GM12878 (cell line): ENCODE data around the gene DPP9. TPM values are rescaled to one million over a fixed set of nuclear protein-coding genes. Genes with fewer than 3 reads are reported as not detected.

Experiments
- MLLT1 ChIP-seq: fragments of 450-650 bp; IDR thresholded peaks from 2 replicates; pipeline ENCODE4 v1.6.1; 2016; ENCODE audit warnings: mild to moderate bottlenecking
- RB1 ChIP-seq: fragments of 450-650 bp; formaldehyde crosslinking; IDR thresholded peaks from 2 replicates; pipeline ENCODE4 v1.6.1; 2017; ENCODE audit warnings: mild to moderate bottlenecking, borderline replicate concordance
- SIX5 ChIP-seq: IDR thresholded peaks from 2 replicates; pipeline ENCODE4 v1.6.1; 2011; ENCODE audit warnings: mild to moderate bottlenecking, low read depth, low read length, moderate library complexity; ENCODE audit not compliant: severe bottlenecking
- SP1 ChIP-seq: IDR thresholded peaks from one replicate; pipeline ENCODE4 v1.6.1; 2011; ENCODE audit warnings: low read depth, low read length
- STAT1 ChIP-seq: fragments of 450-650 bp; conservative IDR thresholded peaks from 2 replicates; pipeline ENCODE4 v1.6.1; 2014; ENCODE audit warnings: antibody characterized with exemption, mild to moderate bottlenecking
- SUPT20H ChIP-seq: IDR thresholded peaks from 2 replicates; pipeline ENCODE4 v1.6.1; 2011; ENCODE audit warnings: low read depth, mild to moderate bottlenecking, low read length, moderate library complexity, borderline replicate concordance; ENCODE audit not compliant: control insufficient read depth
- TARDBP ChIP-seq: IDR thresholded peaks from 2 replicates; pipeline ENCODE4 v1.6.1; 2016; ENCODE audit warnings: borderline replicate concordance
- TBL1XR1 ChIP-seq: IDR thresholded peaks from 2 replicates; pipeline ENCODE4 v1.6.1; 2012; ENCODE audit warnings: low read depth, low read length, improper control_type of control experiment
- YY1 ChIP-seq: IDR thresholded peaks from 2 replicates; pipeline ENCODE4 v1.6.1; 2011; ENCODE audit warnings: low read depth, mild to moderate bottlenecking, low read length
- ZBTB33 ChIP-seq: fragments of 450-650 bp; IDR thresholded peaks from 2 replicates; pipeline ENCODE4 v1.6.1; 2017; ENCODE audit warnings: mild to moderate bottlenecking
- ZBTB4 ChIP-seq: fragments of 450-650 bp; formaldehyde crosslinking; IDR thresholded peaks from 2 replicates; pipeline ENCODE4 v1.4.0; 2022; ENCODE audit warnings: mild to moderate bottlenecking, moderate library complexity
- polyA plus RNA-seq, 11 experiments: library from polyadenylated mRNA; depleted of rRNA in 4 of 11; unstranded in 6 of 11; stranded (reverse) in 5 of 11; fragments of >200 nt; fragmentation: Nextera tagmentation in 4 of 11; fragmentation: Illumina TruSeq in 1 of 11; extraction: Ambion mirVana in 4 of 11; extraction: Trizol in 1 of 11; gene quantifications; 1 replicate in 1 of 11; 2 replicates in 10 of 11; pipeline versions ENCODE4 v1.2.1 to v1.2.3, GENCODE V29; 2011 to 2016; ENCODE audit warnings: inconsistent platforms in 2 of 11, missing spikeins in 2 of 11, low read depth in 1 of 11
- total RNA-seq, 4 experiments: library from RNA; depleted of rRNA in 3 of 4; stranded (reverse); fragments of >200 nt in 3 of 4; fragmentation: Illumina TruSeq in 1 of 4; extraction: Trizol in 1 of 4; gene quantifications; 2 replicates each; pipeline versions ENCODE4 v1.2.1 to v1.2.3, GENCODE V29; 2013 to 2021
- TF ChIP-seq, protein P1 (sequence below): fragments of 450-650 bp; formaldehyde crosslinking; IDR thresholded peaks from 2 replicates; pipeline ENCODE4 v1.5.0; 2022; ENCODE audit warnings: mild to moderate bottlenecking, missing genetic modification characterization
- TF ChIP-seq, protein P2 (sequence below): fragments of 450-650 bp; IDR thresholded peaks from 2 replicates; pipeline ENCODE4 v1.6.1; 2017; ENCODE audit warnings: mild to moderate bottlenecking, low read depth, inconsistent platforms; ENCODE audit not compliant: poor library complexity, severe bottlenecking
- TF ChIP-seq, protein P3 (sequence below): IDR thresholded peaks from 2 replicates; pipeline ENCODE4 v1.6.1; 2012; ENCODE audit warnings: low read length, inconsistent platforms

Gene DPP9
- total and polyA plus RNA-seq, 10 of the 15 experiments (the other 5 are each of a cell fraction or from before 2014, with no cell fraction given) = 0.64 to 58.6 (median 27.6) TPM

- TF ChIP-seq, protein P1, sequence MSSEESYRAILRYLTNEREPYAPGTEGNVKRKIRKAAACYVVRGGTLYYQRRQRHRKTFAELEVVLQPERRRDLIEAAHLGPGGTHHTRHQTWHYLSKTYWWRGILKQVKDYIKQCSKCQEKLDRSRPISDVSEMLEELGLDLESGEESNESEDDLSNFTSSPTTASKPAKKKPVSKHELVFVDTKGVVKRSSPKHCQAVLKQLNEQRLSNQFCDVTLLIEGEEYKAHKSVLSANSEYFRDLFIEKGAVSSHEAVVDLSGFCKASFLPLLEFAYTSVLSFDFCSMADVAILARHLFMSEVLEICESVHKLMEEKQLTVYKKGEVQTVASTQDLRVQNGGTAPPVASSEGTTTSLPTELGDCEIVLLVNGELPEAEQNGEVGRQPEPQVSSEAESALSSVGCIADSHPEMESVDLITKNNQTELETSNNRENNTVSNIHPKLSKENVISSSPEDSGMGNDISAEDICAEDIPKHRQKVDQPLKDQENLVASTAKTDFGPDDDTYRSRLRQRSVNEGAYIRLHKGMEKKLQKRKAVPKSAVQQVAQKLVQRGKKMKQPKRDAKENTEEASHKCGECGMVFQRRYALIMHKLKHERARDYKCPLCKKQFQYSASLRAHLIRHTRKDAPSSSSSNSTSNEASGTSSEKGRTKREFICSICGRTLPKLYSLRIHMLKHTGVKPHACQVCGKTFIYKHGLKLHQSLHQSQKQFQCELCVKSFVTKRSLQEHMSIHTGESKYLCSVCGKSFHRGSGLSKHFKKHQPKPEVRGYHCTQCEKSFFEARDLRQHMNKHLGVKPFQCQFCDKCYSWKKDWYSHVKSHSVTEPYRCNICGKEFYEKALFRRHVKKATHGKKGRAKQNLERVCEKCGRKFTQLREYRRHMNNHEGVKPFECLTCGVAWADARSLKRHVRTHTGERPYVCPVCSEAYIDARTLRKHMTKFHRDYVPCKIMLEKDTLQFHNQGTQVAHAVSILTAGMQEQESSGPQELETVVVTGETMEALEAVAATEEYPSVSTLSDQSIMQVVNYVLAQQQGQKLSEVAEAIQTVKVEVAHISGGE (CRISPR knock-in tag) = no peak
- TF ChIP-seq STAT1 = no peak
- no peak for TF ChIP-seq TBL1XR1
- no peak for TF ChIP-seq MLLT1
- TF ChIP-seq SIX5 = no peak
- TF ChIP-seq, protein P2, sequence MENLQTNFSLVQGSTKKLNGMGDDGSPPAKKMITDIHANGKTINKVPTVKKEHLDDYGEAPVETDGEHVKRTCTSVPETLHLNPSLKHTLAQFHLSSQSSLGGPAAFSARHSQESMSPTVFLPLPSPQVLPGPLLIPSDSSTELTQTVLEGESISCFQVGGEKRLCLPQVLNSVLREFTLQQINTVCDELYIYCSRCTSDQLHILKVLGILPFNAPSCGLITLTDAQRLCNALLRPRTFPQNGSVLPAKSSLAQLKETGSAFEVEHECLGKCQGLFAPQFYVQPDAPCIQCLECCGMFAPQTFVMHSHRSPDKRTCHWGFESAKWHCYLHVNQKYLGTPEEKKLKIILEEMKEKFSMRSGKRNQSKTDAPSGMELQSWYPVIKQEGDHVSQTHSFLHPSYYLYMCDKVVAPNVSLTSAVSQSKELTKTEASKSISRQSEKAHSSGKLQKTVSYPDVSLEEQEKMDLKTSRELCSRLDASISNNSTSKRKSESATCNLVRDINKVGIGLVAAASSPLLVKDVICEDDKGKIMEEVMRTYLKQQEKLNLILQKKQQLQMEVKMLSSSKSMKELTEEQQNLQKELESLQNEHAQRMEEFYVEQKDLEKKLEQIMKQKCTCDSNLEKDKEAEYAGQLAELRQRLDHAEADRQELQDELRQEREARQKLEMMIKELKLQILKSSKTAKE = no peak
- peak; percentile 75 for TF ChIP-seq SP1
- no peak for TF ChIP-seq SUPT20H
- TF ChIP-seq YY1 = peak; percentile 99
- TF ChIP-seq RB1 = no peak
- TF ChIP-seq TARDBP = no peak
- TF ChIP-seq ZBTB33 = no peak
- TF ChIP-seq, protein P3, sequence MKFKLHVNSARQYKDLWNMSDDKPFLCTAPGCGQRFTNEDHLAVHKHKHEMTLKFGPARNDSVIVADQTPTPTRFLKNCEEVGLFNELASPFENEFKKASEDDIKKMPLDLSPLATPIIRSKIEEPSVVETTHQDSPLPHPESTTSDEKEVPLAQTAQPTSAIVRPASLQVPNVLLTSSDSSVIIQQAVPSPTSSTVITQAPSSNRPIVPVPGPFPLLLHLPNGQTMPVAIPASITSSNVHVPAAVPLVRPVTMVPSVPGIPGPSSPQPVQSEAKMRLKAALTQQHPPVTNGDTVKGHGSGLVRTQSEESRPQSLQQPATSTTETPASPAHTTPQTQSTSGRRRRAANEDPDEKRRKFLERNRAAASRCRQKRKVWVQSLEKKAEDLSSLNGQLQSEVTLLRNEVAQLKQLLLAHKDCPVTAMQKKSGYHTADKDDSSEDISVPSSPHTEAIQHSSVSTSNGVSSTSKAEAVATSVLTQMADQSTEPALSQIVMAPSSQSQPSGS = no peak
- TF ChIP-seq ZBTB4 (CRISPR knock-in tag) = no peak
These were observed 53.7 kb downstream of the DPP9 start, which contains the start of gene MYDGF (continued) for GRCh38 chr19:4669723-4670480.
